T-helper 17 cell (primary cell): ENCODE data around the gene HPS4. TPM values are rescaled to one million over a fixed set of nuclear protein-coding genes. Genes with fewer than 3 reads are reported as not detected.

Experiments used
- ATAC-seq: fragments of 150-1000 bp; cut with Tn5 transposase; 2 replicates; pipeline ENCODE4 v1.10.0; 2021; ENCODE audit warnings: mild to moderate bottlenecking, moderate library complexity
- DNase-seq, 3 donors: peaks; one replicate each; pipeline versions ENCODE4 v3.0.0 to v3.0.0-alpha.2; 2020 to 2021
- H3K9me3 ChIP-seq: one replicate; pipeline ENCODE4 v1.7.0; 2013; ENCODE audit warnings: low read length, mild to moderate bottlenecking; ENCODE audit not compliant: control insufficient read depth, poor library complexity, severe bottlenecking
- H3K27ac Mint-ChIP-seq: one replicate; pipeline ENCODE4 v1.8.0; 2022; ENCODE audit warnings: mild to moderate bottlenecking, moderate library complexity, mixed read lengths
- H3K27me3 Mint-ChIP-seq: one replicate; pipeline ENCODE4 v1.8.0; 2022; ENCODE audit warnings: mixed read lengths
- H3K36me3 Mint-ChIP-seq: one replicate; pipeline ENCODE4 v1.8.0; 2022; ENCODE audit warnings: low read depth, mixed read lengths
- H3K4me1 Mint-ChIP-seq: one replicate; pipeline ENCODE4 v1.8.0; 2022; ENCODE audit warnings: mild to moderate bottlenecking, mixed read lengths
- H3K4me3 Mint-ChIP-seq: one replicate; pipeline ENCODE4 v1.8.0; 2022; ENCODE audit warnings: mild to moderate bottlenecking, moderate library complexity, mixed read lengths
- total RNA-seq, 4 donors: library from RNA in 2 of 4; stranded (reverse) in 2 of 4; gene quantifications; one replicate each; pipeline ENCODE4 v1.2.3 and lab custom pipeline; 2022 to 2026

Gene HPS4
- total RNA-seq, 2 donors from 2014 or later, result 44.1 to 54.6 TPM

- Mint-ChIP-seq H3K4me3 (no peak overlapping the region), H3K27ac (no peak overlapping the region)
These were observed 31.0 kb upstream of the HPS4 start for GRCh38 chr22:26514419-26515161.

GRCh38 chr22:26513838-26514237 is 30.3 kb upstream of the HPS4 start:
- Mint-ChIP-seq H3K4me3 (no peak overlapping the region), H3K36me3 (peaks cover 10% of the 10 kb centered on the region), H3K27me3 (no peaks in the 10 kb centered on the region), H3K27ac (peak overlapping the region; percentile 99), H3K4me1 (peaks cover 28% of the 10 kb centered on the region)
- ATAC-seq (no peak), DNase-seq (no peak)
- no peaks in the 10 kb centered on the region for H3K9me3 ChIP-seq

More at GRCh38 chr22:26514419-26515161, 31.0 kb upstream of the HPS4 start:
- H3K9me3 ChIP-seq, result no peaks in the 10 kb centered on the region
- Mint-ChIP-seq H3K27me3 (no peaks in the 10 kb centered on the region), H3K4me1 (peaks cover 22% of the 10 kb centered on the region), H3K36me3 (peaks cover 5% of the 10 kb centered on the region)
- ATAC-seq, result no peak
- DNase-seq, result no peak

DNA sequence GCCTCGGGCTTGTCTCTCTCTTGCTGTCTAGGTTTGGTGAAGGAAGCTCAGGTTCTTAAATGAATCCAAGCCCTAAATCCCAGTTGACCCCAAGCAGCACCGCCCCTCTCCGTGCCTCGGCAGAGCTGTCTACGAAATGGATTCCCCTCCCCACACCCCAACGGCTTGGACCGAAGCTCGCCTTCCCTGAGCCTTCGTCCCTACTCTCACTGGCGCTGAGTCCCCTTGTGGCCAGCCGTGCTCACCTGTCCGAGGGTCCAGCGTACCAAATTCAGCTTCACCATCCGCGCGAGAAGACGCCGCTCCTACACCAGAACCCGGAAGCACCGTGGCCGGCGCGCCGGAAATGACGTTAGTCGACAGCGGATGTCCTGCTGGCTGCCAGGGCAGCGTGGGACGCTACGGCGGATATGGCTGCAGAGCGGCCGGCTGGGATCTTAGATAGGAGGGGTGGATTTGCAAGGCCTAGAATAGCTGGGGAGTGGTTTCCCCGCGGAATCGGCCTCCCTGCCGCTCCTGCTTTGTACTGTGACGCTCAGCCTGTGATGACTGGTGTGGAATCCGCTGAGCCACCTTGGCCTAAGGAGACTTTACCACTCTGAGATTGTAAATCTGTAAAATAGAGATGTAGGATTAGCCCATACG is 28.7 kb upstream of the HPS4 start, which contains the start of gene TFIP11:
Gene TFIP11 (minus strand): TSS at position 325 of the 645 bp plus-strand sequence. CDS start 2,201 bp downstream, outside the sequence.
- peak within 1 kb of the TSS; percentile 99 for H3K27ac Mint-ChIP-seq
- peak within 1 kb of the TSS; percentile 99 for H3K4me3 Mint-ChIP-seq
- H3K27me3 Mint-ChIP-seq, result no peaks in the 10 kb centered on the region
- no peaks in the 10 kb centered on the region for H3K9me3 ChIP-seq
- peaks cover 10% of the 10 kb centered on the region for H3K36me3 Mint-ChIP-seq
- H3K4me1 Mint-ChIP-seq, result peaks cover 28% of the 10 kb centered on the region
- DNase-seq (peak; percentile 76 to 81 (median 78)), ATAC-seq (peak; percentile 96)

DNA sequence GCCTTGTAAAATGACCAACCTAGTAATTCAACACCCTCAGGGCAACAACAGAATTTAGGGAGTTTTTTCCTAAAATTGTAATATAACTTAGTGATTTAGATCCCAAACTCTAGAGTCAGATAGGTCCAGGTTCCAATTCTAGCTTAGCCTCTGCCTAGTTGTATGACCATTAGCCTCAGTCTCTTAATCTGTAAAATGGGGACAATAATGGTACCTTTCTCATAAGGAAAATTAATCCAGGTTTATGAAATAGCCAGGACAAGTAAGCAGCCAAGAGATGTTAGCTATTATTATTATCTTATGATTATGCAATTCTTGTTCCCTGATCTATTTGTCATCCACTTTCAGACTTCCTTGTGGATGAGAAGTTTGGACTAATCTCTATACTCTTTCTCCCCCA is 24.6 kb upstream of the HPS4 start:
- no peak overlapping the region for H3K4me3 Mint-ChIP-seq
- H3K36me3 Mint-ChIP-seq, result peaks cover 16% of the 10 kb centered on the region
- no peaks in the 10 kb centered on the region for H3K27me3 Mint-ChIP-seq
- H3K9me3 ChIP-seq, result no peaks in the 10 kb centered on the region
- DNase-seq (no peak), ATAC-seq (no peak)
- no peak overlapping the region for H3K27ac Mint-ChIP-seq
- H3K4me1 Mint-ChIP-seq, result peaks cover 31% of the 10 kb centered on the region

DNA sequence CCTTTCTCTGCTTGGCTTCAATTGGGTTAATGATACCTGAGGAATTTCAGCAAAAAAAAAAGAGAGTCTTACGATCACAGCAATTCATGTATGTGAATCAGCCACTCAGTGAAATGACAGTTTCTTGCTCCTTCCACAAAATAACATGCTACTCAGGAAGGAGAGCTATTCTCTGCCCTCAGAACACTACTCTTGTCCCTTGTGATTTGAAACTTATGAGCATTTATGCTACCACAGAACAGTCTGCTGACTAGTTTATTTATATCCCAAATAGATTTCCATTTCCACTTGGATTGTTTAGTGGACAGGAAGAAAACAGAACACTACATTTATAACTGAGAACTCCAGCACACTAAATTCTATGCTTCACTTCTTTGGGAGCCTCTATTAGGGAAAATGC is 20.2 kb upstream of the HPS4 start:
- DNase-seq, result no peak
- no peaks in the 10 kb centered on the region for H3K27me3 Mint-ChIP-seq

DNA sequence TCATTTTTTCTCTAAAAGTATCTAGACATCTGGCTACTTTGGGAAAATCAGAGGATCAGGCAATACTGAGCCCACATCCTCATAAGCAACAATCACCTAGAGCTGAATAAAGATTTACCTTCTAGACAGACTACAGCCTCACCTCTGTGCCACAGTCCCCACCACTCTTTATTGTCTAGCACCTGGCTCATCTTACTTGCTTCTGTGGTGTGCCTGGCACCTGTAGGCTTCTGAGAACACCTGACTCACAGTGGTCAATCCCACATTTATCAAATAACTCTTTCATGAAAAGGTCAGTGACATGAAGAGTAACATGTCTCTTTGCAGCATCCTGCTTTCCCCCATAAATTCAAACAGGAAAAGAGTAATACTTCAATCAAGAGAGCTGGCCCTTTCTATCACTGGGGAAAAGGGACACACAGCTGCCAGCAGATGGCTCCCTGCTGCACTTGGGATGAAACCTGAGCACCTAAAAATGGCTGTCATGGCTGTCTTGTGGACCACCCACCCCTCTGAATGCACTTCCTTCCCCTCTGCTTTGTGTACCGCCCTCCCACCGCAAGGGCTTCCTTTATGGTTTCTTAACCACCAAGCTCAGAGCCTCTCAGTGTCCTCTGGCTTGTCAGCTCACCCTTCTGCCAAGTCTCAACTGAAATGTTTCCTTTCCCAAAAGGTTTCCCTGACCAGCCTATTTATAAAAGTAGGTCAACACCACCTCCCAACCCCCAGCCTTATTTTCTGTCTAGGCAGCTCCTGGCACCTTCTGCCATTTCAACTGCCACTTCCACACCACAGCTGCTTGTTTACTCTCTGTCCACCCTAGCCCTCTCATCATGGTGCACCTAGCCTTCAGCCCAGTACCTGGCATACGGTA is 19.3 kb upstream of the HPS4 start:
- H3K9me3 ChIP-seq, result no peaks in the 10 kb centered on the region
- peak overlapping the region; percentile 81 for H3K27ac Mint-ChIP-seq
- H3K4me1 Mint-ChIP-seq, result peaks cover 17% of the 10 kb centered on the region
- no peaks in the 10 kb centered on the region for H3K27me3 Mint-ChIP-seq
- peaks cover 10% of the 10 kb centered on the region for H3K36me3 Mint-ChIP-seq
- ATAC-seq, result peak; percentile 93
- peak; percentile 30 to 39 (median 30) for DNase-seq
- H3K4me3 Mint-ChIP-seq, result peak overlapping the region; percentile 80

More for the DNA sequence above, 20.2 kb upstream of the HPS4 start:
- H3K27ac Mint-ChIP-seq, result peak overlapping the region; percentile 81
- H3K4me1 Mint-ChIP-seq, result peaks cover 17% of the 10 kb centered on the region
- ATAC-seq, result no peak
- peaks cover 10% of the 10 kb centered on the region for H3K36me3 Mint-ChIP-seq
- H3K9me3 ChIP-seq, result no peaks in the 10 kb centered on the region
- no peak overlapping the region for H3K4me3 Mint-ChIP-seq

DNA sequence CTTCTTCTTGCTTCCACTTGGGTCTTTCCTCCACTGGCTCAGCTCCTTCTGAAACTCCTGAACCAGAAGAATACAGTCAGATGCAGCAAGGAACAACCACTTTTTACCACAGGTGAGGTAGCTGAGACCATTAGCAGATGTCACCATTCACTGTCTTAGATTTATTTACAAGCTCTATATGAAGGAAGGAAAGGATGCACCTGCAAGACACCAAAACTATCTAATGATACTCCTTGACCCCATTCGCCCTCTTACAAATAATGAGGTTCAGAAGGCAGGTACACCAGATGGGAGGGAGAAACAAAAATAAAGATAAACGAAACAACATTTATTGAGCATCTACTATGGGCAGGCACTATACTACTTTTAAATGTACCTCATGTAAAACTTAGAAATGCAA is 18.4 kb upstream of the HPS4 start:
- no peak overlapping the region for H3K4me3 Mint-ChIP-seq
- ATAC-seq, result no peak
- H3K36me3 Mint-ChIP-seq, result peaks cover 13% of the 10 kb centered on the region
- no peak overlapping the region for H3K27ac Mint-ChIP-seq
- no peaks in the 10 kb centered on the region for H3K9me3 ChIP-seq
- no peak for DNase-seq
- H3K27me3 Mint-ChIP-seq, result no peaks in the 10 kb centered on the region
- H3K4me1 Mint-ChIP-seq, result peaks cover 17% of the 10 kb centered on the region

DNA sequence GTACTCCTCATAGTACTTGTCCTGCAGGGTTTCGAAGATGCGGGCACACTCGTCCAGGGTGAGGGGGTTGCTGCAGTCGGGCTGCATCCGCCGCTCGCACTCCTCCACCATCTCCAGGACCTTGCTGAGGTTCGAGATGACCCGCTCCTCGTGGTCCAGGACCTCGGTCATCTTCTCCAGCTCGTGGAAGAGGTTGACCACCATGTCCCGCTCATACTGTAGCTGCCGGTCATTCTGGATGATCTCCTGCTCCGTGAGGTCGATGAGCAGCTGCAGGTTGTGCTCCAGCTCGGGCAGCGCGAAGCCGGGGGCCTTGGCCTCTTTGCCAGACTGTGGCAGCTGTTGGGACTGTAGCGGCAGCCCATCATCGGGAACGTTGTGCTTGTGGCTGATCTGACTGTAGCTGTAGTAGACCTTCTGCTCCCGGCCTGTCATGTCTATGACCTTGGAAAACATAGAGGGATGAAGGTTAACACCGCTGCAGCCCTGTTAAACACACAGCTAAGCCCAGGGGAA is 15.7 kb upstream of the HPS4 start:
- peak overlapping the region; percentile 63 for H3K27ac Mint-ChIP-seq
- no peak overlapping the region for H3K4me3 Mint-ChIP-seq
- peaks cover 14% of the 10 kb centered on the region for H3K4me1 Mint-ChIP-seq
- no peaks in the 10 kb centered on the region for H3K27me3 Mint-ChIP-seq
- DNase-seq (no peak), ATAC-seq (no peak)
- H3K9me3 ChIP-seq, result no peaks in the 10 kb centered on the region
- H3K36me3 Mint-ChIP-seq, result peaks cover 12% of the 10 kb centered on the region

DNA sequence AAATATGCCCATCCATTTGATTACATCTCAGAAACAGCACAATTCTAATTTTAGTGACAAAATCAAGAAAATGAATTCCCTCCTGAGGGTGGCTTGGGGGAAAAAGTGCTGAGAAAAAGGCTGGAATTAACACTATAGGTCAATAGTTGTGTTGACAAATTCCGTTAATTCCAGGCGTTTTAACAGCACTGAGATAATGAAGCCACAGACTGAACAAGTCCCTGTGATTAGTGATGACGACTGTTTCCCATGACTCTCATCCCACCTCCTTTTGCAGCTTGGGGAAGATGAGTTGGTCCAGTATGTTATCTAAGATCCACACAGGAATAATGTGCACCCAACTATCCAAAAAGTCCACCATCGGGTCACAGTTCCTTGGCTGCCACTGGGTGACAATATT is 12.9 kb upstream of the HPS4 start:
- DNase-seq (no peak), ATAC-seq (no peak)
- peaks cover 5% of the 10 kb centered on the region for H3K36me3 Mint-ChIP-seq
- H3K9me3 ChIP-seq, result no peaks in the 10 kb centered on the region
- H3K4me3 Mint-ChIP-seq, result no peak overlapping the region
- H3K4me1 Mint-ChIP-seq, result no peaks in the 10 kb centered on the region
- H3K27ac Mint-ChIP-seq, result peak overlapping the region; percentile 63
- H3K27me3 Mint-ChIP-seq, result no peaks in the 10 kb centered on the region

- no peaks in the 10 kb centered on the region for H3K4me1 Mint-ChIP-seq
These were observed 10.9 kb upstream of the HPS4 start for GRCh38 chr22:26494506-26494905.

GRCh38 chr22:26492220-26492619 is 8.6 kb upstream of the HPS4 start:
- ATAC-seq (no peak), DNase-seq (no peak)
- peaks cover 12% of the 10 kb centered on the region for H3K36me3 Mint-ChIP-seq
- H3K4me1 Mint-ChIP-seq, result no peaks in the 10 kb centered on the region
- H3K9me3 ChIP-seq, result no peaks in the 10 kb centered on the region
- H3K27me3 Mint-ChIP-seq, result no peaks in the 10 kb centered on the region
- no peak overlapping the region for H3K4me3 Mint-ChIP-seq
- H3K27ac Mint-ChIP-seq, result no peak overlapping the region

More at GRCh38 chr22:26494506-26494905, 10.9 kb upstream of the HPS4 start:
- H3K27me3 Mint-ChIP-seq, result no peaks in the 10 kb centered on the region
- H3K27ac Mint-ChIP-seq, result peak overlapping the region; percentile 21
- ATAC-seq, result no peak
- DNase-seq, result no peak
- H3K36me3 Mint-ChIP-seq, result peaks cover 9% of the 10 kb centered on the region
- H3K9me3 ChIP-seq, result no peaks in the 10 kb centered on the region
- H3K4me3 Mint-ChIP-seq, result no peak overlapping the region

- H3K9me3 ChIP-seq, result no peaks in the 10 kb centered on the region
- Mint-ChIP-seq H3K4me3 (no peak overlapping the region), H3K27me3 (no peaks in the 10 kb centered on the region), H3K4me1 (peaks cover 11% of the 10 kb centered on the region), H3K27ac (peak overlapping the region; percentile 92), H3K36me3 (peaks cover 7% of the 10 kb centered on the region)
- DNase-seq, result no peak
- no peak for ATAC-seq
These were observed 6.0 kb upstream of the HPS4 start for GRCh38 chr22:26489447-26490036.
